ENCODE data around the gene PDE12.

PDE12 gene

GRCh38 chr3:57555738-57556458, at the start of gene PDE12:
Gene PDE12, plus strand, starts transcription at chr3:57556274. Its CDS starts 106 bp downstream, at chr3:57556380.
- peak; percentile 92 for DNase-seq (ENCODE audit: low spot score)

- DNase-seq (ENCODE audit: low spot score), result no peak
Observed at GRCh38 chr3:57512166-57512565, 43.9 kb upstream of the PDE12 start.

GRCh38 chr3:57518276-57518915, 37.7 kb upstream of the PDE12 start:
- no peak for DNase-seq (ENCODE audit: low spot score)

GRCh38 chr3:57530071-57530608, 25.9 kb upstream of the PDE12 start:
- DNase-seq (ENCODE audit: low spot score), result peak; percentile 18

- DNase-seq (ENCODE audit: low spot score), result no peak
Observed at GRCh38 chr3:57538465-57538864, 17.6 kb upstream of the PDE12 start.

- DNase-seq (ENCODE audit: low spot score), result peak; percentile 43
Observed at GRCh38 chr3:57544181-57545125, 11.6 kb upstream of the PDE12 start, which contains the start of gene DNAH12. Gene DNAH12, minus strand, starts transcription at chr3:57544344. Its CDS starts 1,474 bp downstream, at chr3:57542870.

- DNase-seq (ENCODE audit: low spot score), result no peak
Observed at GRCh38 chr3:57545636-57546268, 10.3 kb upstream of the PDE12 start.

- DNase-seq (ENCODE audit: low spot score), result no peak
Observed at GRCh38 chr3:57546616-57547015, 9.5 kb upstream of the PDE12 start.

GRCh38 chr3:57555306-57555705, 768 bp upstream of the PDE12 start:
- no peak for DNase-seq (ENCODE audit: low spot score)

- peak; percentile 56 for DNase-seq (ENCODE audit: low spot score)
Observed at GRCh38 chr3:57556459-57557084, 498 bp downstream of the PDE12 start.

- peak; percentile 53 for DNase-seq (ENCODE audit: low spot score)
Observed at GRCh38 chr3:57557085-57557537, 1.0 kb downstream of the PDE12 start.

GRCh38 chr3:57559526-57559925, 3.5 kb downstream of the PDE12 start:
- DNase-seq (ENCODE audit: low spot score), result peak; percentile 18

GRCh38 chr3:57569859-57570450, 13.9 kb downstream of the PDE12 start:
- DNase-seq (ENCODE audit: low spot score), result no peak

- no peak for DNase-seq (ENCODE audit: low spot score)
Observed at GRCh38 chr3:57570878-57571277, 14.8 kb downstream of the PDE12 start.

- no peak for DNase-seq (ENCODE audit: low spot score)
Observed at GRCh38 chr3:57572096-57572495, 16.0 kb downstream of the PDE12 start.

GRCh38 chr3:57575966-57576626, 20.0 kb downstream of the PDE12 start:
- DNase-seq (ENCODE audit: low spot score), result no peak

GRCh38 chr3:57577801-57578200, 21.7 kb downstream of the PDE12 start:
- DNase-seq (ENCODE audit: low spot score), result no peak

GRCh38 chr3:57582474-57583168, 26.5 kb downstream of the PDE12 start:
- no peak for DNase-seq (ENCODE audit: low spot score)

- DNase-seq (ENCODE audit: low spot score), result no peak
Observed at GRCh38 chr3:57583544-57583943, 27.5 kb downstream of the PDE12 start.
